GM19193 (cell line): ENCODE results near the gene GALNT16.
A peak's percentile ranks its signal among the peaks of the same experiment; 100 is the strongest.

Experiments used
- POLR2A ChIP-seq: IDR thresholded peaks from 4 replicates; pipeline ENCODE4 v1.6.1; 2011; ENCODE audit not compliant: insufficient read depth, insufficient read length; ENCODE audit errors: extremely low read depth

Gene GALNT16

DNA sequence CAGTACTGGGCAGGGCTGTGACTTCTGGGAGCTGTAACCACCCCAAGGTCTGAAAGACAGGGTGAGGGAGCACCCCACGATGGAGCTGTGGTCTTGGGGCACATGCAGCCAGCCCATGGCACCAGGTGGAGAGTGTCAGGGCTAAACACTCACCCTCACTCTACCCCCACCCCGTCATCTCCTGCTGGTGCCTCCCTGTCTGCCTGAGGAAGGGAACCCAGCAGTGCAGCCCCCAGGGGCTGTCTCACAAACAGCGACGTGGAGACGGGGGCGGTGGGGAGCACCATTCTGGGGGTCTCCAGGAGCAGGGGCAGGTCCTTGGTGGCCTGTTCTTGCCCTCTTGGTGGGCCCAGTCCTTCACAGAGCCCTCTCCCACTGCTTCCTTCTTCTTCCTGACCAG lies 74.6 kb downstream of the GALNT16 start:
- no peak for TF ChIP-seq POLR2A

- TF ChIP-seq POLR2A = no peak
These were observed 75.4 kb downstream of the GALNT16 start for GRCh38 chr14:69335371-69335771.

GRCh38 chr14:69337984-69338383 lies 78.0 kb downstream of the GALNT16 start:
- no peak for TF ChIP-seq POLR2A

- TF ChIP-seq POLR2A = no peak
These were observed 79.5 kb downstream of the GALNT16 start for GRCh38 chr14:69339426-69339825.

GRCh38 chr14:69342928-69343525 lies 83.1 kb downstream of the GALNT16 start:
- TF ChIP-seq POLR2A = no peak

- no peak for TF ChIP-seq POLR2A
These were observed 84.2 kb downstream of the GALNT16 start for GRCh38 chr14:69344171-69344570.

DNA sequence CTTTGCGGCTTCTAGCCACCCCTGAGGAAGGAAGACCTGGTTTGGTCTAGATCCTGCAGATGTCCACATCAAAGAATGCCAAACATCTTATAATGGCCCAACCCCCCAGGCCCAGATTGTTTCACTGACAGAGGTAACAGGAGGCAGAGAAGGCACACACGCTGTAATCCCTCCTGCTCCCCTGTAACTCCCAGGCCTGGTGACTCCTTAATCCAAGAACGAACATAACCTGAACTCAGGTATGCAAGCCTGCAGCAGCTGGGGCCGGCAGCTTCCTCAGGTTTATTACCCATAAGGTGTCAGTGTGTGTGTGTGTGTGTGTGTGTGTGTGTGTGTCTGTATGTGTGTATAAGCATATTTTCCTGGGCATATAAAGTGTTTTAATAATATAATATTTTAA lies 85.4 kb downstream of the GALNT16 start:
- no peak for TF ChIP-seq POLR2A

DNA sequence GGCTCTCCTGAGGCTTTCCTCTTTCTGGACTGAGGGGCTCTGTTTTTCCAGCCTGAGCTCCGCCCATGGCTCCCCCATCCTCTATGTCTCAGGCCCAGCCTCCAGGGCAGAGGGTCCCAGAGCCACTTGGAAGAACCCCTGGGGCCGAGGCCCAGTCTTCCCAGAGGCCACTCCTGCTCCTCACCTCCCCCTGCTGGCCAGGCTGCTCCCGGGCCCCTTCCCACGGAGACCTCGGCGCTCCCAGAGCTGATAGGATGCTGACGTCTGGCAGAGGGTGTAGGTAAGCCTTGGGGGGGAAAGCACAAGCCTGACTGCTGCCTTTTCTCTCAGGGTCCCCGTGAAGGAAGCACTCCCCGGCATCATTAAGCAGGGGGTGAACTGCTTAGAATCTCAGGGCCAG lies 86.8 kb downstream of the GALNT16 start:
- no peak for TF ChIP-seq POLR2A

DNA sequence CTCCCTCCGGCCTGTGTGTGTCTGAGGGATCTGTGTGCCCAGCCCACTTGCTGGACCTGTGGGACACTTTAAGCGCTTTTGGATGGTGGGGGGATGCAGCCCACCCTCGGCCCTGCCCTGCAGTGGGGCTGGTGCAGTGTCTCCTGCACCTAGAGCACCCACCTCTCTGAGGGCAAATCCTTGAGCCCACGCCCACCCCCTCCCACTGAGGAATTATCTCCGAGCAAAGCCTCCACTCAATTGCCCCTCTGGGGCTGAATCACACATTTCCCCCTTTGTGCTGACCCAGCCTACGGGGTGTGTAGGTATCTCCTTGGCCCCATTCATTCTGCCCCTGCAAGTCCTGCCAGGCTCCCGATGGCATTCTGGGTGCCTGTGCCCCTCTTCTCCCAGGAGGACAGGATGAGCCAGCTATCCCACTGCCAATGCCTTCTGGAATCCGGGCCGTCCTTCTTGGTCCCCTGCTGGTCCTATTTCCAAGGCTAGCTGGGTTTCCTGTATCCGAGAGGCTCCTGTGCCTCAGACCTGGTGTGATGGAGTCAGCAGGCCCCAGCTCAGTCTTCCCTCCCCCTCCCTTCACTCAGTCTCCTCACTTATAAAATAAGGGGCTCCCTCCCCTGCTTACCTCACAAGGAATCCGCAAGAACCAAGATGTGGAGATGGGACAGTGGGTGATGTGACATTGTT lies 89.3 kb downstream of the GALNT16 start:
- no peak for TF ChIP-seq POLR2A

DNA sequence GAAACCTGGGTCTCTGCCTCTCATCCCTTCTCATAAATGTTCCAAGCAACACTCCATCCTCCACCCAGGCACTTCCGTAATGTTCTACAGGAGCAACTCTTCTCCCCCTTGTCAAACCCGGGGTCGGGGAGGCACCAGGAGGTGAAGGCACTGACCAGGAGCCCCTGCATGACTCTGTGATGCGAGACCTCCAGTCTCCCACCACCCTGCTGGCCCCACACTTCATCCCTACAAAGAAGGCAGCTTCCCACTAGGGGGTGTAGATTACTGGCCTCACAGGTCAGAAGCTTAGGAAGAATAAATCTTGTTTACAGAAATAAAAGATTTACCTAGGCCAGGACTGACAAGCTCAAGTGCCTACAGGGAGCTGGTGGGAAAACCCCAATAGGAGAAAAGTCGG lies 90.9 kb downstream of the GALNT16 start:
- TF ChIP-seq POLR2A = no peak

DNA sequence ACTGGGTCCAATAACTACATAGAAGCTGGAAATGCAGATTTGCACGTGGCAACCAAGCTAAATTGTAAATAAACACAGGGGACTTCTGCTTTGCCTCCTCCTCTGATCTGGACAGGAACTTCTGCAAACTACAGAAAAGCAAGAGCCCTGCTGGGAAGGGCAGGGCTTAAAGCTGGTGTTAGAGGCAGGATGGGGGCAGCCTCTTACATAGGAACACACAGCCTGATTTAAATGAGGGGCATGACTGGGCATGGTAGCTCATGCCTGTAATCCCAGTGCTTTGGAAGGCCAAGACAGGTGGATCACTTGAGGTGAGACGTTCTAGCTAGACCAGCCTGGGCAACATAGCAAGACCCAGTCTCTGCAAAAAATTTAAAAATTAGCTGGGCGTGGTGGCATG lies 91.4 kb downstream of the GALNT16 start:
- no peak for TF ChIP-seq POLR2A

DNA sequence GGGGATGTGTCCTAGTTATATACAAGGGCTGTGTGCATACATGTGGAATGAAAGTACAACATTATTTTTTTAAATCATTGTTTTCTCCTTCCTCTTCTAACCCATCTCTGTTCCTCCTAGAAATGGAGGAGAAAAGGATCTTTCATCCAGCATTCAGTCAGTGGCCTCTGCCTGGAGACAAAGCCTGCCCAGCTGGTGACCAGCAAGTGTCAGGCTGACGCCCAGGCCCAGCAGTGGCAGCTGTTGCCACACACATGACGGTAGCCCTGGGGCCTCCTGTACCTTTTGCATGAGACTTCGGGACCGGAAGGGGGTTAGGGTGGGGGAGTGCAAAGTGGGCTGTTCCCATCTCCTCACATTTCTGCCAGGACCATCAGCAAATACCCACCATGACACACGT lies 92.0 kb downstream of the GALNT16 start:
- TF ChIP-seq POLR2A = no peak

DNA sequence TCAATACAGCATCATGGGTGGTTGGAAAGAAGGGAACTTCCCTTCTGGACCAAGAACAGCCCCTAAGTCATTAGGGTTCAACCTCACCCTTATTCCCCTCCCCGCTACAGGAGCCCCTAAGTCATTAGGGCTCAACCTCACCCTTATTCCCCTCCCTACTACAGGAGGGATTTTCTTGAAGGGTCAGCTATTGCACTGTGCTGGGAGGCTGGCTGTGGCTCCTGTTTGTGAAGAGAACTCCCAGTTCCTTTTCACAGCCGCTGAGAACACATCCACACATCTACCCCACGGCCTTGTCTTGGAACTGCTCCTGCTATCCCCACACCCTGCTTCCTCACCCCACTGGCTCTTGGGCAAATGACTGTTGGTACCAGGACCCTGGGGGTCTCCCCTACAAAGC lies 93.2 kb downstream of the GALNT16 start:
- no peak for TF ChIP-seq POLR2A

GRCh38 chr14:69354383-69355153 lies 94.6 kb downstream of the GALNT16 start:
- TF ChIP-seq POLR2A = peak; percentile 44

DNA sequence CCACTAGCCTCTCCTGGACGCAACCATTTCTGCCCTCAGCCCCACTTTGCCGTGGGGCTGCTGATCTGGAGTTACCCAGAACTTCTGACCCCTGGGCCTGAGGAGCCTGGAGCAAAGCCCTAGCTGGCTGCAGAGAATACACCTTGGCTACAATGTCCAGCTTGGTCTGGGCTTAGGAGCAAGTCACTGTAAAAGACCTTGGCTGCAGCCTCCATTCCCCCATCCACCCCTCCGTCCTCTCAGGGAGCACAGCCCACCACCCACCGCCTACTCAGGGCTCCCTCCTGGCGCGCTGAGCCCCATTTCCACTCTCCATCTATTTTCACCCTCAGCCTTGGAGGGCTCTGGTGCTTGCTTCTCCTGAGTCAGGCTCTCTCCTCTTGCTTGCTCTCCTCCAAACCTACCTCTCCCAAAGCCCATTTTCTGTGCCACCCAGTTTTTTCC lies 95.2 kb downstream of the GALNT16 start:
- TF ChIP-seq POLR2A = no peak

DNA sequence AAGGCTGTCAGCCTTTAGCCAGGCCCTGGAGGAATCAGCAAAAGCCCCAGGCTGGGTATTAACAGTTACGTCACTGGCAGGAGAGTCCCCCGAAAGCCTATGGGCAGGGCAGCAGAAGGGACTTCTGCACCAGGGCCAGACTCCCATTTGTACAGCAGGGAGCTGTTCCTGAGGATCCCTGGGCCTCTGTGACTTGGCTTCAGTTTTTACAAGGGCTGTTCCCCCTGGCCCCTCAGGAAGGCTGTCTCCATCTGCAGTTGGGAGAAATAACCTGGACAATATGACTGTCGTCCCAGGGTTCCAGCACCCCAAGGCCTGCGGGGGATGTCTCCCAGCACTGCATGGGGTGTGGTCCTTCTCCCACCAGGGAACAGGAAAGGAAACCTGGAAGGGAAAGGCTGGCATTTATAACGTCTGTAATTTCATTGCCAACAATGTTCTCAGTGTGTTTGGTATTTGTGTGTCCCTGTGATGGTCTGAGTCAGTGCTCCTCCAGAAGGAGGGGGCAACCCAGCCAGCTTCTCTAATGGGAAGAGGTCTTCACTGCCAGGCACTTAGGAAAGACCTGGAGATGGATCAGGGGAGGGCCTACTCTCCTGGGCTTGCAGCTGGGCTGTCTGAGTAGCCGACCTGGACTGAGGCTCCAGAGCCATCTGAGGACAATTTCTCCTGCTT lies 95.8 kb downstream of the GALNT16 start:
- no peak for TF ChIP-seq POLR2A

DNA sequence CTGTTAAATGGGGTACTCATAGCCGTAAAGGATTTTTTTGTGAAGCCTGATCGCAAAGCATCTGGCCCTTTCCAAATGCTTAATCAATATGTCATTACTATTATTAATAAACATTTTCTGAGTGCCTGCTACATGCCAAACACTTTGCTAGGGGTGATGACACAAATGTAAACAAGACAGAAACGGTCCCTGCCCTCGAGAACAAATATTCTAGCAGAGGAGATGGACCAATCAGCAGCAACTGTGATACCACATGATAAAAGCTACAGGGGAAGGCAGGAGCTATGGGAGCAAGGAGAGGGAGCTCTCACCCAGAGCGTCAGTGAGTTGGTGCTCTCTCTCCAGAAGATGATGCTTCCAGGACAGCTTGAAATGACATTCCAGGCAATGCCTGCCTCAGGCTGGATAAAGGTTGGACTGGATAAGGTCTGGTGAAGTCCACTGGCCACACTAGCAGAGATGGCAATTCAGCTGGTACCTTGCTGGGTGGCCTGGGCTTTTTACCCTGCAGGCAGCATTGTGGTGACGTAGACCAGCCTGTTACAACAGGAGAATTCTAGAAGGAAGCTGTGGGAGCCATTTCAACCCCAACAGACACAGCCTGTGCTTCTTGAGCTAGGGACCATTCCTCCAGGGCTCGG lies 97.1 kb downstream of the GALNT16 start:
- TF ChIP-seq POLR2A = no peak
